GM12878 (cell line): ENCODE data around the gene FIBCD1. TPM values are rescaled to one million over a fixed set of nuclear protein-coding genes. Genes with fewer than 3 reads are reported as not detected.
"Not testable (repeated sequence)": the region's sequence is repeated elsewhere in the genome, so short reads cannot be mapped to it uniquely, and the experiment has no call there.

ENCODE experiments used
- ATAC-seq: fragments of 200-7000 bp; cut with Tn5 transposase; 3 replicates; pipeline ENCODE4 v1.9.1; 2020; ENCODE audit warnings: mild to moderate bottlenecking, moderate library complexity
- BruUV-seq: library from RNA; stranded (reverse); fragments of 400-500 nt; replicated peaks from 2 replicates; lab custom pipeline; 2021; lab: Mats Ljungman, UMichigan
- CTCF ChIA-PET: fragments of 300-600 bp; sonication (Branson Sonifier 250); formaldehyde crosslinking; extraction: SDS; loops from one replicate; lab custom pipeline; 2021; ENCODE audit warnings: inconsistent platforms; lab: Yijun Ruan, JAX
- POLR2A ChIA-PET: fragments of 350-600 bp; formaldehyde crosslinking; extraction: SDS; loops from one replicate; lab custom pipeline; 2021; ENCODE audit warnings: inconsistent platforms; lab: Charles Lee
- RAD21 ChIA-PET: fragments of 300-600 bp; sonication (Branson Sonifier 250); formaldehyde crosslinking; loops from one replicate; lab custom pipeline; 2023; ENCODE audit warnings: antibody characterized with exemption; ENCODE audit not compliant: unreplicated experiment; lab: Charles Lee
- SMC1A ChIA-PET: fragments of 300-600 bp; sonication (Branson Sonifier 250); formaldehyde crosslinking; loops from one replicate; lab custom pipeline; 2023; ENCODE audit not compliant: unreplicated experiment, uncharacterized antibody; lab: Charles Lee
- DNase-seq: peaks from one replicate; pipeline ENCODE4 v3.0.0-alpha.2; 2011; ENCODE audit warnings: low read depth, low spot score
- FAIRE-seq: peaks from 3 replicates; lab custom pipeline; 2011; peaks lifted over from hg19 to GRCh38; lab: Jason Lieb, UNC
- H2AFZ ChIP-seq: 2 replicates; pipeline ENCODE4 v1.6.0; 2011; ENCODE audit warnings: low read depth, low read length, control low read depth; ENCODE audit not compliant: control insufficient read depth
- H3K27ac ChIP-seq: 2 replicates; pipeline ENCODE4 v1.5.1; 2011; ENCODE audit warnings: control low read depth; ENCODE audit not compliant: control insufficient read depth, insufficient read depth
- H3K27me3 ChIP-seq, 2 experiments: replicated peaks in 1 of 2; 2 replicates each; pipeline versions ENCODE4 v1.6.0 to v1.6.1; 2011; ENCODE audit warnings: low read length in 1 of 2; ENCODE audit not compliant: control insufficient read depth in 2 of 2, insufficient read depth in 2 of 2
- H3K36me3 ChIP-seq, 2 experiments: 2 replicates each; pipeline ENCODE4 v1.5.1; 2011; ENCODE audit warnings: low read length in 1 of 2; ENCODE audit not compliant: control insufficient read depth in 2 of 2, insufficient read depth in 2 of 2
- H3K4me1 ChIP-seq: 2 replicates; pipeline ENCODE4 v1.6.1; 2011; ENCODE audit warnings: mild to moderate bottlenecking, low read length, moderate library complexity, mixed read lengths; ENCODE audit not compliant: control insufficient read depth, insufficient read depth
- H3K4me2 ChIP-seq: 2 replicates; pipeline ENCODE4 v1.6.0; 2011; ENCODE audit warnings: control low read depth; ENCODE audit not compliant: control insufficient read depth, insufficient read depth
- H3K4me3 ChIP-seq: fragments of 200-600 bp; sonication (generic); 2 replicates; pipeline ENCODE4 v1.5.1; 2016
- H3K79me2 ChIP-seq: 2 replicates; pipeline ENCODE4 v1.6.0; 2011; ENCODE audit warnings: low read length; ENCODE audit not compliant: control insufficient read depth, insufficient read depth
- H3K9ac ChIP-seq: 2 replicates; pipeline ENCODE4 v1.8.0; 2011; ENCODE audit warnings: low read length, control low read depth, mixed read lengths; ENCODE audit not compliant: control insufficient read depth, insufficient read depth
- H3K9me3 ChIP-seq: replicated peaks from 3 replicates; pipeline ENCODE4 v1.5.1; 2011; ENCODE audit warnings: mild to moderate bottlenecking, low read length; ENCODE audit not compliant: control insufficient read depth, insufficient read depth
- H4K20me1 ChIP-seq: 2 replicates; pipeline ENCODE4 v1.6.0; 2011; ENCODE audit not compliant: control insufficient read depth, insufficient read depth
- CHD4 ChIP-seq: fragments of 200-600 bp; sonication (generic); IDR thresholded peaks from 2 replicates; pipeline ENCODE4 v1.6.1; 2016; ENCODE audit warnings: mild to moderate bottlenecking
- FOXM1 ChIP-seq: IDR thresholded peaks from 2 replicates; pipeline ENCODE4 v1.6.1; 2012; ENCODE audit warnings: low read depth, mild to moderate bottlenecking, inconsistent platforms, low read length, moderate library complexity
- PAX8 ChIP-seq: fragments of 450-650 bp; IDR thresholded peaks from 2 replicates; pipeline ENCODE4 v1.6.1; 2017; ENCODE audit warnings: mild to moderate bottlenecking, moderate library complexity
- PRDM15 ChIP-seq: fragments of 450-650 bp; formaldehyde crosslinking; IDR thresholded peaks from 2 replicates; pipeline ENCODE4 v1.4.0; 2020; ENCODE audit warnings: mild to moderate bottlenecking, moderate library complexity
- RELB ChIP-seq: fragments of 450-650 bp; IDR thresholded peaks from 2 replicates; pipeline ENCODE4 v1.6.1; 2017; ENCODE audit warnings: low read depth, mild to moderate bottlenecking, moderate library complexity
- SMAD1 ChIP-seq: fragments of 450-650 bp; IDR thresholded peaks from 2 replicates; pipeline ENCODE4 v1.6.1; 2018; ENCODE audit warnings: mild to moderate bottlenecking, low read depth; ENCODE audit not compliant: partially characterized antibody
- SRF ChIP-seq, 2 experiments: IDR thresholded peaks; 2 replicates each; pipeline ENCODE4 v1.6.1; 2011; ENCODE audit warnings: low read depth in 2 of 2, low read length in 2 of 2, mild to moderate bottlenecking in 1 of 2, moderate library complexity in 1 of 2
- ZBTB11 ChIP-seq: fragments of 450-650 bp; formaldehyde crosslinking; IDR thresholded peaks from 2 replicates; pipeline ENCODE4 v1.5.0; 2022; ENCODE audit warnings: mild to moderate bottlenecking, missing genetic modification characterization
- WGBS: methylation state at CpG from one replicate; pipeline ENCODE4 v1.1.6; 2016; ENCODE audit warnings: low lambda C conversion rate; ENCODE audit not compliant: insufficient replicate concordance, insufficient coverage; ENCODE audit errors: missing lambda C conversion rate; 5-methylcytosine and 5-hydroxymethylcytosine counted together
- in situ Hi-C: fragments of 300-500 bp; cut with MboI; formaldehyde crosslinking; loops from 9 replicates; pipeline ENCODE4 v1.14.3; 2018; ENCODE audit warnings: mixed read lengths
- intact Hi-C: fragments of 100-400 bp; cut with micrococcal nuclease; formaldehyde crosslinking; loops from one replicate; pipeline ENCODE4 v1.14.2; 2022; ENCODE audit not compliant: unreplicated experiment
- polyA plus RNA-seq, 11 experiments: library from polyadenylated mRNA; depleted of rRNA in 4 of 11; unstranded in 6 of 11; stranded (reverse) in 5 of 11; fragments of >200 nt; fragmentation: Nextera tagmentation in 4 of 11; fragmentation: Illumina TruSeq in 1 of 11; extraction: Ambion mirVana in 4 of 11; extraction: Trizol in 1 of 11; gene quantifications; 1 replicate in 1 of 11; 2 replicates in 10 of 11; pipeline versions ENCODE4 v1.2.1 to v1.2.3, GENCODE V29; 2011 to 2016; ENCODE audit warnings: inconsistent platforms in 2 of 11, missing spikeins in 2 of 11, low read depth in 1 of 11
- total RNA-seq, 4 experiments: library from RNA; depleted of rRNA in 3 of 4; stranded (reverse); fragments of >200 nt in 3 of 4; fragmentation: Illumina TruSeq in 1 of 4; extraction: Trizol in 1 of 4; gene quantifications; 2 replicates each; pipeline versions ENCODE4 v1.2.1 to v1.2.3, GENCODE V29; 2013 to 2021

Gene FIBCD1
- total and polyA plus RNA-seq, 10 of the 15 experiments (the other 5 are each of a cell fraction or from before 2014, with no cell fraction given) = 0.04 to 0.95 (median 0.25) TPM; not detected in 6

- DNase-seq, H3K9me3 ChIP-seq, SMC1A ChIA-PET, H3K27ac ChIP-seq, H3K79me2 ChIP-seq, H3K9ac ChIP-seq, ATAC-seq, FAIRE-seq, BruUV-seq, H3K4me1 ChIP-seq, H4K20me1 ChIP-seq, in situ Hi-C loops, H2AFZ ChIP-seq, H3K36me3 ChIP-seq, H3K4me2 ChIP-seq, H3K4me3 ChIP-seq, POLR2A ChIA-PET, intact Hi-C loops, H3K27me3 ChIP-seq, CTCF ChIA-PET: not testable (repeated sequence)
- 87% methylated on average over 20 of the region's 27 CpGs for WGBS
- RAD21 ChIA-PET = interaction anchor here (0.7 kb wide), 1 partner anchor 20 kb away, joined by 3 read pairs; no protein-coding TSS in a partner anchor
Measured at GRCh38 chr9:130910041-130910440, 29.0 kb downstream of the FIBCD1 start.

GRCh38 chr9:130908878-130909355 is 30.1 kb downstream of the FIBCD1 start:
- no peaks in the 10 kb centered on the region for H4K20me1 ChIP-seq
- TF ChIP-seq SRF (IDR thresholded peaks at IDR 0.05; ENCODE audit: low read depth in 2 of 2, low read length in 2 of 2) = no peak
- TF ChIP-seq RELB = no peak
- TF ChIP-seq PAX8 = no peak
- no peak for TF ChIP-seq SMAD1
- no peak for TF ChIP-seq CHD4
- no peak for TF ChIP-seq ZBTB11
- TF ChIP-seq FOXM1 = no peak
- TF ChIP-seq PRDM15 = no peak

More at GRCh38 chr9:130908878-130909355, 30.1 kb downstream of the FIBCD1 start:
- H3K36me3 ChIP-seq = no peaks in the 10 kb centered on the region
- DNase-seq (no peak), ATAC-seq (no peak), FAIRE-seq (no peak)
- no peaks in the 10 kb centered on the region for H3K79me2 ChIP-seq
- ChIA-PET CTCF (no interaction called here), POLR2A (no interaction called here), SMC1A (no interaction called here), RAD21 (no interaction called here)
- no TSS peak for BruUV-seq
- H3K9me3 ChIP-seq = no peaks in the 10 kb centered on the region
- no peak overlapping the region for H3K9ac ChIP-seq
- H3K27ac ChIP-seq = no peak overlapping the region
- no peaks in the 10 kb centered on the region; a peak in 2 of 4 replicates for H3K27me3 ChIP-seq
- no peak overlapping the region for H3K4me3 ChIP-seq
- H3K4me1 ChIP-seq = no peaks in the 10 kb centered on the region
- no peak overlapping the region for H2AFZ ChIP-seq
- H3K4me2 ChIP-seq = no peak overlapping the region
- WGBS = 38% methylated on average over 12 of the region's 19 CpGs
- intact Hi-C loops = no loop called here
- in situ Hi-C loops = no loop called here
